GM19328 (cell line): Measurements from ENCODE around the gene COMMD9.
"Not testable (repeated sequence)": the region's sequence is repeated elsewhere in the genome, so short reads cannot be mapped to it uniquely, and the experiment has no call there.

Experiments used
- ATAC-seq: cut with Tn5 transposase; IDR thresholded peaks from one replicate; pipeline ENCODE4 v1.9.1; 2021; ENCODE audit warnings: mild to moderate bottlenecking, moderate library complexity; ENCODE audit not compliant: unreplicated experiment

The COMMD9 gene

DNA sequence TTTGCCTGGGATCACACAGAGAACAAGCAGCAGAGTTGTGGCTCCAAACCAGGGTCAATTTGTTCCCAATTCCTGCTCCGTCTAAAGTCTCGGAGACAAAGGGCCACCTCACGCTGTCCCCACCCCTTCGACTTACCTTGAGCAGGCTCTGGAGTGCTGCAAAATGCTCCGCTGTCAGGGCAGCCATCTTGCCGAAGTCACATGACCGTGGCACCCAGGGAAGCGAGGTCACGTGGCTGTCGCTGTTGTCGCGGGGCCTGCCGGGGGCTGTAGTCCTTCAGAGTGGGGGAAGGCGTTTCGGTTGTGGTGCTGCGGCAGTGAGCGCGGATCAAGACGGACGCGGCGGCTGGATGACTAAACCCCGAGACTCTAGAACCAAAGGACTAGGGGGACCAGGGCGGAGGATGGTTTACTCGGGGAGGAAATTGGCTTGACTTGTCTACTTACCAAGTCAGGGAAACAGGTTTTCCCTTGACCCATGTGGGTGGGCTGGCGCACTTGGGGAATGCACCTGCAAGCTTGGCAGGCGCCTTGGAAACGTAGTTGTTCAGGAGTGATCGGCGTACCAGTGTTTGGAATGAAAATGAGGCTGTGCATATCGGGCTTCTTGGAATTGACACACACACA is at the start of gene COMMD9:
TSS of gene COMMD9 (minus strand) at position 199 of the 627 bp plus-strand sequence. CDS start at position 187, 12 bp downstream.
- peak; percentile 99 for ATAC-seq

DNA sequence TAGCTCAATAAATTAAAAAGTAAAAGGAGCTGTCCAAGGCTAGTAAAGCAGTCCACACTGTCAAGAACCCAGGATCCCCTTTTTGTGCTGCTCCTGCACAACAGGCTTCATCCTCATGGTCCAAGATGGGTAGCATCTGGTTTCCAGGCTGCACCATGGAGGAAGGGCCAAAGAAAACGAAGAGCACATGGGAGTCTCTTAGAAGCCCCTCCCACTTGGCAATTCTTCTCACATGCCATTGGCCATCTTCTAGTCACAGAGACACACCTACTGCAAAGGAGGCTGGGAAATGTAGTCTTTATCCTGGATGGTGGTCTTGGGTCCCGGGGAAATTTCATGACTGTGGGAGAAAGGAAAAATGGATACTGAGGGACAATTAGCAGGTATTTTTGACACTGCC is 44.7 kb upstream of the COMMD9 start:
- ATAC-seq, result peak; percentile 62

DNA sequence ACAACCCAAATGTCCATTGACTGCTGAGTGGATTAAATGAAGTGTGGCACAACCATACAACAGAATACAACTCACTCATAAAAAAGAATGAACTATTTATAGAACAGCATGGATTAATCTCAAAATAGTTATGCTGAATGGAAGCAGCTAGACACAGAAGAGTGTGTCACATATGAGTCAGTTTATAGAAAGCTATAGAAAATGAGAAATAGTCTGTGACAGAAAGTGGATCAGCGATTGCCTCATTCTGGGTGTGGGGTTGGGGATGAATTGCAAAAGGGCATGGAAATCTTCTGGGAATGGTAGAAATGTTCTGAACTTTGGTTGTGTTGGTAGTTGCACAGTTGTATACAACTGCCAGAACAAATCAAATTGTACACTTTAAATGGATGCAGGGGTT is 44.2 kb upstream of the COMMD9 start:
- no peak for ATAC-seq

DNA sequence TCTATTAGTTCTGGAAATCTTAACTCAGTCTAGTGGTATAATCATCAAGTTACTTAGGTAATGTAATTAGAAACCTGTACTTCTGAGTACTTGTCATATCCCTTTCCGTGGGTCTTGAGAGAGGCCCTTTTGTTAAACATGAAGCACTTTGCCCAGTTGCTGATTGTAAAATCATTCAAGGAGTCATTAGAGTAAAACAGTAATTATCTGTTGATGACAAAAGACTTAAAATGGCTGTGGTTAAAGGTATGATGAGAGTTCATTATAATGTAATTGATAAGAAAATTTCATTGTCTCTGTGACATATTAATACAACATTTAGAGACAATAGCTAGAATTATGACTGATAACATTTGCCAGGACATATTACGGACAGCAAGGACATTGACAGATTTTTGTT is 41.2 kb upstream of the COMMD9 start:
- no peak for ATAC-seq

DNA sequence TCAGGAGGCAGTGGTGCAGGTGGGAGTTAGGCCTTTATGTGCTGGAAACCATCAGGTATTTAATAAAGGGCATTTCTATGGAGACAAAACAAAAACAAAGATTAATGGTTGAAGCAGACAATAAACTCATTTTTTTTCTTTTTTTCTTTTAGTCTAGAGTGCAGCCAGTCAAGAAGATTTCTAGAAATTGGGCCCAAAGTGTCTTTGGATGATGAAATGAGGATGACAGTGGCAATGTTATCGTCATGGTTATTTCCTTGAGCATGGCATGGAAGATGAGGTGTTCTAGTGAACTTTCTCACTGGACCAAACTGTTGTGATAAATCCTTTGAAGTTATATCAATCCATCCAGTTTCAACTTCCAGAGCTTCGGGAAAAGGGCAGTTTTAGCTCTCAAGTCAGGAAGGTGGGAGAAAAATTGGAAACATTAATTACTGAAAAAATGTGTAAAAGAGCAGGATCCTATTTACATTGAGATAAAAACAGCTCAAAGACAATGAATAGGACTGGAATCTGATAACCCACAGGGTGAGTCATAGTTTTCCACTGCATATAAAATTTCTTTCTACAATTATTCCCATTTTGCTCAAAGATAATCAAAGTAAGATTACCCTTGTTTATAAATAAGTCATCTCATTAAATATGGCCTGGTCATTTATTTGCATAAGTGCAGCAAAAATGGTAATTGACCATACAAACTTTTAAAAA is 39.9 kb upstream of the COMMD9 start:
- no peak for ATAC-seq

GRCh38 chr11:36326524-36327419 is 37.5 kb upstream of the COMMD9 start:
- no peak for ATAC-seq

DNA sequence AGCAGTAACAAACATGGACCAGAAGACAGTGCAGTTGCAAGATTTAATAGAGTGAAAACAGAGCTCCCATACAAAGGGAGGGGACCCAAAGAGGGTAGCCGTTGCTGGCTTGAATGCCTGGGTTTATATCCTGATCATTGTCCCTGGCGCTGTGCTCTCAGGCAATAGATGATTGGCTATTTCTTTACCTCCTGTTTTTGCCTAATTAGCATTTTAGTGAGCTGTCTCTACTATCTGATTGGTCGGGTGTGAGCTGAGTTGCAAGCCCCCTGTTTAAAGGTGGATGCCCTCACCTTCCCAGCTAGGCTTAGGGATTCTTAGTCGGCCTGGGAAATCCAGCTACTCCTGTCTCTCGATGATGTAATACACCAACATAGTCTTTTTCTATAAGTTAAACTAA is 36.2 kb upstream of the COMMD9 start:
- not testable (repeated sequence) for ATAC-seq

DNA sequence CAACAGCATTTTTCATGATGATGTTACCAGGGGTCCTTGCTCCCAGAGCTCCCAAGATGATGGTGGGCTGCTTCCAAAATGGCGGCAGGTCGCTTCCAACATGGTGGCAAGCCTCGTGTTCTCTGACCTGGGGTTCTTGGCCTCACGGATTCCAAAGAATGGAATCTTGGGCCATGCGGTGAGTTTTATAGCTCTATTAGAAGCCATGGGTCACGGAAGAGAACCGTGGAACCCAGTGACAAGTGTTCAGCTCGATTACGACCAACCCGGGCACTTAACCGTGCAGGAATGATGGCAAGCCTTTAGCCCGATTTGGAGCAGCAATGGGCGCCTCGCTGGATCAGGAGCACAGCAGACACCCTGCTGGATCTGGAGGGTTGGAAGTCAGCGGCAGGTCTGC is 35.7 kb upstream of the COMMD9 start:
- ATAC-seq, result not testable (repeated sequence)

DNA sequence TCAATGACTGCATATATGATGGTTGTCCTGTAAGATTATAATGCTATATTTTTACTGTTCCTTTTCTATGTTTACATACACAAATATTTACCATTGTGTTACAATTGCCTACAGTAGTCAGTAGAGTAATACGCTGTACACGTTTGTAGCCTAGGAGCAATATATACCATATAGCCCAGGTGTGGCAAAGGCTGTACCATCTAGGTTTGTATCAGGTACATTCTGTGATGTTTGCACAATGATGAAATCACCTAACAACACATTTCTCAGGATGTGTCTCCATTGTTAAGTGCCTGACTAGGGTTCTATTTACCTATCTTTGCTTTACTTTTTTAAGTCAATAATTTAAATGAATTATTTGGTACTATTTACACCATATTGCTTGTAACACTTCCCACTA is 28.8 kb upstream of the COMMD9 start:
- ATAC-seq, result no peak

GRCh38 chr11:36316049-36316448 is 26.8 kb upstream of the COMMD9 start:
- ATAC-seq, result no peak

DNA sequence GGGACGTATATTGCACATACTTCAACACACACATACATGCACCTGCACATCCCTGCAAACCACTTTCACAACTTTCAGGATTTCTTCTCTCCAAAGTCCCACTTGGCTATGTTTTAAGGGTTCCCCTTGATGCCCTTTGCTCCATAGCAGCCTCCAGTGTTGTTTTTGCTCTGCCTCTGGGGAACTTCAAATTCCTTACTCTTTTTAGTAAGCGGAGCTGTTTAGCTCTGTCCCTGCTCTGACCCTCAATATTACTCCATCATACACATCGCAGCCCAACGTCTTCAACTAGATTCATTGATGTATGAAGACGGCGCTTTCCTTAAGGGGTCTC is 25.2 kb upstream of the COMMD9 start:
- ATAC-seq, result no peak

- no peak for ATAC-seq
Measured at GRCh38 chr11:36313750-36314433, 24.7 kb upstream of the COMMD9 start.

GRCh38 chr11:36312611-36313472 is 23.6 kb upstream of the COMMD9 start:
- no peak for ATAC-seq

GRCh38 chr11:36311926-36312595 is 22.8 kb upstream of the COMMD9 start:
- ATAC-seq, result no peak

DNA sequence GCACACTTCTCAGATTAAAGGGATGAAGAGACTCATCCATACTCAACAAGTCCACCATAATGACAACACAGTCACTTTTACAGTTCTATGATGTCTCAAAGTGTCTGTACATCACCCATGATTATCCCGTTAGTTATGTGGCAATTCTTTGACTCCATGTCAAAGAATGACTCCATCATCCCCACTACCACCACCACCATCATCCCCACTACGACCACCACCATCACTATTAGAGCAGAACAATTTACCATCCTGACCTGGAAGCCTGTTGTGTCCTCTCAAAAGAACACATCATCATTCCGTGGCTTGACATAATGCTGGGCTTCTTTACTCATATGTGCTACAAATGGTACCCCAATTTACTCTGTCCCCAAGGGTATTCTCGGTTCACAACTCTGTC is 20.6 kb upstream of the COMMD9 start:
- no peak for ATAC-seq

GRCh38 chr11:36308577-36308976 is 19.4 kb upstream of the COMMD9 start:
- no peak for ATAC-seq

- ATAC-seq, result no peak
Measured at GRCh38 chr11:36306888-36307287, 17.7 kb upstream of the COMMD9 start.

DNA sequence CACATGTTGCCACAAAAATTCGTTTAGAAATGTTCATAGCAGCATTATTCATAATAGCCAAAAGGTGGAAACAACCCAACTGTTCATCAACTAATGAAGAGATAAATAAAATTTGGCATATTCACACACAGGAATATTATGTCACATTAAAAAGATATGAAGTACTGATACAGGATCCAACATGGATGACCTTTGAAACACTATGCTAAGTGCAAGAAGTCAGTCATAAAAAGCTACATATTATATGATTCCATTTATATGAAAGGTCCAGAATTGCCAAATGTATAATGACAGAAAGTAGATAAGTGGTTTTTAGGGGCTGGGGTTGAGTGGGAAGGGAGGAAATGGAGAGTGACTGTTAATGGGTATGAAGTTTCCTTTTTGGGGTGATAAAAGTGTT is 15.8 kb upstream of the COMMD9 start:
- ATAC-seq, result no peak

GRCh38 chr11:36304351-36304750 is 15.1 kb upstream of the COMMD9 start:
- ATAC-seq, result no peak

DNA sequence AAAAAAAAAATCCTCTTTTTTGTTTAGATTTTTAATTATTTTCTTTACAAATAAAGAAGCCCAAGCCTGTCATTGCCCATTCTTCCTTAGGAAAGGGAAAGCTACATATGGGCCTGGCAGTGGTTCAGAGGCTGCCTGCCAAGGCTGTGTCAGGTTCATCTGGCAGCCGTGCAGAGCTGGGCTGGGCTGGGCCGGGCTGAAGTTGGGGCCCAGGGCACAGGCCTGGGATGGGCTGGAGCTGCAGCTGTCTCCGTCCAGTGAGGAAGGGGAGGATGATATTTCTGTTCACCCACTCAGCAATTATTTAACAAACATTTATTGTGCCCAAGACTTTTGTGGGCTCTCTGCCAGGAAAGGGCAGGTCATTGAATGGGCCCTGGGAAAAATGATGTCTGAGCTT is 11.4 kb upstream of the COMMD9 start:
- ATAC-seq, result no peak
